ENCODE results near the gene CHST6. TPM values are rescaled to one million over a fixed set of nuclear protein-coding genes. Genes with fewer than 3 reads are reported as not detected.
A peak's percentile ranks its signal among the peaks of the same experiment; 100 is the strongest.

The CHST6 gene
- total and polyA plus RNA-seq, 8 donors = 1.3 to 3.9 (median 1.6) TPM

GRCh38 chr16:75491876-75492275 is 3.4 kb downstream of the CHST6 start:
- no peak overlapping the region for H3K27ac ChIP-seq
- DNase-seq (peak in 1 of 4 donors; percentile 33), ATAC-seq (no peak)
- peaks cover 0 to 48% of the 10 kb centered on the region in 2 donors for H3K27me3 ChIP-seq
- H3K36me3 ChIP-seq = no peaks in the 10 kb centered on the region
- TF ChIP-seq CTCF (IDR thresholded peaks at IDR 0.05) = no peak
- H3K9me3 ChIP-seq = no peaks in the 10 kb centered on the region
- intact Hi-C loops (cut with DNase I) = no loop called here
- H3K4me3 ChIP-seq = no peak overlapping the region
- peaks cover 2 to 11% of the 10 kb centered on the region in 2 donors for H3K4me1 ChIP-seq

- DNase-seq (no peak), ATAC-seq (no peak)
- H3K36me3 ChIP-seq = no peaks in the 10 kb centered on the region
- H3K4me3 ChIP-seq = no peak overlapping the region
- TF ChIP-seq CTCF (IDR thresholded peaks at IDR 0.05) = no peak
- H3K27me3 ChIP-seq = peaks cover 0 to 19% of the 10 kb centered on the region in 2 donors
- no peak overlapping the region for H3K27ac ChIP-seq
- intact Hi-C loops (cut with DNase I) = no loop called here
- no peaks in the 10 kb centered on the region for H3K4me1 ChIP-seq
- no peaks in the 10 kb centered on the region for H3K9me3 ChIP-seq
These were observed 6.9 kb downstream of the CHST6 start for GRCh38 chr16:75488322-75488721.

GRCh38 chr16:75486676-75487313 is 8.4 kb downstream of the CHST6 start:
- Histone ChIP-seq H3K36me3 (no peaks in the 10 kb centered on the region), H3K27ac (no peak overlapping the region), H3K9me3 (no peaks in the 10 kb centered on the region), H3K27me3 (peaks cover 0 to 6% of the 10 kb centered on the region in 2 donors), H3K4me3 (no peak overlapping the region), H3K4me1 (no peaks in the 10 kb centered on the region)
- intact Hi-C loops (cut with DNase I) = no loop called here
- TF ChIP-seq CTCF (IDR thresholded peaks at IDR 0.05) = no peak
- no peak for DNase-seq
- no peak for ATAC-seq

DNA sequence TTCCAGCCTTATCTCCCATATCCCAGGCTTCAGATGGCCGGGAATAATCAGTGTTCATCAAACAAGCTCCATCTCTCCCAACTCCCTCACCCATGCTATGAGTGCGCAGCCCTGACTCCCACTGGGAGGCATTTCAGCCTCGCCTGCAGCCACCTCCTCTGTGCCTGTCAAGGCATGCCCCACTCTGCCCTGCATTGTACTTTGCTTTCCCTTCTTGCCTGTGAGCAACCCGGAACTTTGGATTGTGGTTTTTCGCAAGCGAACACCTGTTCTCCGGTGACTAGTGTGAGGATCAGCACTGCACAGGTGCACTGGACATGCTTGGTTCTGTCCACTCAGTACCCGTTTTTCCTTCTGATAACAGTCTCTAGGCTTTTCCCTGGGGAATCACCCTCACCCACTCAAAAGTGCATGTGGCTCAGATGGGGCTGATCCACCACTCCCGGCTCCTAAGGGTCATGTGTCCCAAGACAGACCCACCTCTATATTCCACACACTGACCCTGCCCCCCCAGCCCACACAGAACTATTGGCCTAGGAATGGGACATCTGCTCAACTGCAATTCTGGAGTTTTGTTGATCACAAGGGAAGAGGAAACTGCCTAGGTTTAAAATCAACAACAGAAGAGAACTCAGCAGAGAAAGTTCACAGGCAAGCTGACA is 9.1 kb downstream of the CHST6 start:
- Histone ChIP-seq H3K4me3 (no peak overlapping the region), H3K36me3 (no peaks in the 10 kb centered on the region), H3K27ac (no peak overlapping the region), H3K4me1 (no peaks in the 10 kb centered on the region), H3K9me3 (no peaks in the 10 kb centered on the region), H3K27me3 (no peaks in the 10 kb centered on the region)
- intact Hi-C loops (cut with DNase I) = no loop called here
- ATAC-seq (no peak), DNase-seq (peak in 1 of 4 donors; percentile 22)
- TF ChIP-seq CTCF (IDR thresholded peaks at IDR 0.05) = no peak

GRCh38 chr16:75485230-75486013 is 9.8 kb downstream of the CHST6 start:
- Histone ChIP-seq H3K4me3 (no peak overlapping the region), H3K36me3 (no peaks in the 10 kb centered on the region), H3K27ac (no peak overlapping the region), H3K9me3 (no peaks in the 10 kb centered on the region), H3K4me1 (no peaks in the 10 kb centered on the region), H3K27me3 (no peaks in the 10 kb centered on the region)
- no peak for TF ChIP-seq CTCF (IDR thresholded peaks at IDR 0.05)
- DNase-seq (peak in 1 of 4 donors; percentile 9), ATAC-seq (no peak)
- intact Hi-C loops (cut with DNase I) = no loop called here
